Testis (tissue), 2 donors: ENCODE results near the gene PTPRN2.

Experiments used
- CTCF ChIP-seq, 3 experiments: fragments of 450-650 bp in 2 of 3; fragments of 200-600 bp in 1 of 3; sonication (generic) in 1 of 3; IDR thresholded peaks; one replicate each; pipeline ENCODE4 v1.5.1; 2016 to 2019; ENCODE audit warnings: antibody characterized with exemption in 3 of 3, mild to moderate bottlenecking in 2 of 3, moderate library complexity in 1 of 3
- POLR2A ChIP-seq: fragments of 450-650 bp; IDR thresholded peaks from one replicate; pipeline ENCODE4 v1.6.1; 2017; ENCODE audit warnings: antibody characterized with exemption, mild to moderate bottlenecking, moderate library complexity

GRCh38 chr7:157962458-157963306 lies 624.9 kb downstream of the PTPRN2 start:
- no peak for TF ChIP-seq CTCF (IDR thresholded peaks at IDR 0.05)
- TF ChIP-seq POLR2A: no peak
